Prostate gland (tissue), 2 donors: ENCODE data around the gene CDYL2. TPM values are rescaled to one million over a fixed set of nuclear protein-coding genes. Genes with fewer than 3 reads are reported as not detected.

Experiments
- DNase-seq: peaks from one replicate; pipeline ENCODE4 v3.0.0-alpha.2; 2019; ENCODE audit warnings: low spot score
- H3K27ac ChIP-seq, 2 donors: fragments of 200-600 bp; sonication (generic); 2 replicates each; pipeline ENCODE4 v1.5.1; 2017 to 2019
- H3K27me3 ChIP-seq: fragments of 200-600 bp; sonication (generic); replicated peaks from 2 replicates; pipeline ENCODE4 v1.5.1; 2019; ENCODE audit not compliant: insufficient read depth
- H3K36me3 ChIP-seq, 2 donors: fragments of 200-600 bp; sonication (generic); 1 replicate in 1 of 2; 2 replicates in 1 of 2; pipeline versions ENCODE4 v1.5.1 to v1.8.1; 2017 to 2019
- H3K4me1 ChIP-seq: fragments of 200-600 bp; sonication (generic); replicated peaks from 2 replicates; pipeline ENCODE4 v1.5.1; 2019
- H3K4me3 ChIP-seq, 2 donors: fragments of 200-600 bp; sonication (generic); 2 replicates each; pipeline ENCODE4 v1.5.1; 2017 to 2019
- H3K9me3 ChIP-seq: fragments of 200-600 bp; sonication (generic); 2 replicates; pipeline ENCODE4 v1.5.1; 2017
- CTCF ChIP-seq, 4 experiments: fragments of 200-600 bp in 2 of 4; fragments of 450-650 bp in 2 of 4; sonication (generic) in 2 of 4; IDR thresholded peaks; 1 replicate in 3 of 4; 2 replicates in 1 of 4; pipeline ENCODE4 v1.5.1; 2016 to 2019; ENCODE audit warnings: antibody characterized with exemption in 4 of 4, mild to moderate bottlenecking in 2 of 4, moderate library complexity in 2 of 4
- POLR2A ChIP-seq: fragments of 450-650 bp; IDR thresholded peaks from one replicate; pipeline ENCODE4 v1.6.1; 2016; ENCODE audit warnings: antibody characterized with exemption, mild to moderate bottlenecking
- POLR2AphosphoS5 ChIP-seq: sonication (generic); formaldehyde crosslinking; IDR thresholded peaks from one replicate; pipeline ENCODE4 v1.6.1; 2017; ENCODE audit warnings: antibody characterized with exemption
- WGBS: methylation state at CpG from one replicate; pipeline ENCODE4 v1.1.5; 2018; 5-methylcytosine and 5-hydroxymethylcytosine counted together
- intact Hi-C: fragments of 100-400 bp; cut with DNase I; formaldehyde crosslinking; loops from one replicate; pipeline ENCODE4 v1.14.2; 2022
- total RNA-seq, 2 donors: library from RNA; depleted of rRNA; stranded (reverse); fragments of >200 nt; gene quantifications; one replicate each; pipeline ENCODE4 v1.1.0, GENCODE V29; 2016

Gene CDYL2
- total RNA-seq, 2 donors from 2014 or later, result 42.8 to 63.7 TPM

- Histone ChIP-seq H3K4me3 (no peak overlapping the region), H3K36me3 (no peaks in the 10 kb centered on the region), H3K9me3 (no peaks in the 10 kb centered on the region), H3K4me1 (peaks cover 3% of the 10 kb centered on the region), H3K27ac (no peak overlapping the region), H3K27me3 (no peaks in the 10 kb centered on the region)
- TF ChIP-seq POLR2AphosphoS5, result no peak
- no peak for TF ChIP-seq CTCF (IDR thresholded peaks at IDR 0.05)
- TF ChIP-seq POLR2A, result no peak
- no peak for DNase-seq
- WGBS, result 86% methylated on average over 6 of the region's 6 CpGs
- intact Hi-C loops, result no loop called here
Observed at GRCh38 chr16:80608946-80609345, 195.5 kb downstream of the CDYL2 start.

GRCh38 chr16:80607204-80607603 is 197.2 kb downstream of the CDYL2 start:
- TF ChIP-seq POLR2A (no peak), POLR2AphosphoS5 (no peak), CTCF (IDR thresholded peaks at IDR 0.05) (no peak)
- no peaks in the 10 kb centered on the region for H3K4me1 ChIP-seq
- 89% methylated on average over 6 of the region's 6 CpGs for WGBS

GRCh38 chr16:80606221-80606766 is 198.1 kb downstream of the CDYL2 start:
- H3K4me3 ChIP-seq, result no peak overlapping the region
- TF ChIP-seq POLR2A (no peak), POLR2AphosphoS5 (no peak), CTCF (IDR thresholded peaks at IDR 0.05) (no peak)
- no peak overlapping the region for H3K27ac ChIP-seq
- DNase-seq, result no peak
- H3K36me3 ChIP-seq, result no peaks in the 10 kb centered on the region
- 89% methylated on average over 4 of the region's 4 CpGs for WGBS
- no peaks in the 10 kb centered on the region for H3K27me3 ChIP-seq
- no peaks in the 10 kb centered on the region for H3K4me1 ChIP-seq
- intact Hi-C loops, result no loop called here
- H3K9me3 ChIP-seq, result no peaks in the 10 kb centered on the region

More at GRCh38 chr16:80607204-80607603, 197.2 kb downstream of the CDYL2 start:
- H3K27me3 ChIP-seq, result no peaks in the 10 kb centered on the region
- H3K4me3 ChIP-seq, result no peak overlapping the region
- DNase-seq, result no peak
- intact Hi-C loops, result no loop called here
- no peaks in the 10 kb centered on the region for H3K9me3 ChIP-seq
- H3K36me3 ChIP-seq, result no peaks in the 10 kb centered on the region
- no peak overlapping the region for H3K27ac ChIP-seq

GRCh38 chr16:80604600-80605355 is 199.6 kb downstream of the CDYL2 start:
- H3K4me1 ChIP-seq, result no peaks in the 10 kb centered on the region
- TF ChIP-seq POLR2A, result no peak
- H3K36me3 ChIP-seq, result no peaks in the 10 kb centered on the region
- no peaks in the 10 kb centered on the region for H3K9me3 ChIP-seq
- H3K27ac ChIP-seq, result no peak overlapping the region
- H3K27me3 ChIP-seq, result no peaks in the 10 kb centered on the region
- H3K4me3 ChIP-seq, result no peak overlapping the region
- intact Hi-C loops, result no loop called here
- DNase-seq, result no peak
- 96% methylated on average over 8 of the region's 8 CpGs for WGBS

- H3K27me3 ChIP-seq, result no peaks in the 10 kb centered on the region
- intact Hi-C loops, result no loop called here
- TF ChIP-seq CTCF (IDR thresholded peaks at IDR 0.05) (no peak), POLR2AphosphoS5 (no peak), POLR2A (no peak)
- H3K27ac ChIP-seq, result no peak overlapping the region
- no peaks in the 10 kb centered on the region for H3K4me1 ChIP-seq
- no peak for DNase-seq
- no peak overlapping the region for H3K4me3 ChIP-seq
- H3K9me3 ChIP-seq, result no peaks in the 10 kb centered on the region
- H3K36me3 ChIP-seq, result no peaks in the 10 kb centered on the region
Observed at GRCh38 chr16:80602894-80603293, 201.5 kb downstream of the CDYL2 start.
